ENCODE data around the gene SPOUT1.

Gene SPOUT1

GRCh38 chr9:128771745-128772519 lies 57.7 kb downstream of the SPOUT1 start, which contains the start of gene ZER1:
Gene ZER1 (minus strand): TSS chr9:128771927. CDS start chr9:128755565, 16,362 bp downstream.
- peak; percentile 91 to 93 for DNase-seq (ENCODE audit: low read depth in 2 of 2)

- DNase-seq (ENCODE audit: low read depth in 2 of 2): no peak
Observed at GRCh38 chr9:128771094-128771721, 58.4 kb downstream of the SPOUT1 start.

- no peak for DNase-seq (ENCODE audit: low read depth in 2 of 2)
Observed at GRCh38 chr9:128770286-128771030, 59.1 kb downstream of the SPOUT1 start.

Measured in stimulated activated CD4-positive, alpha-beta T cell treated with anti-CD3 and anti-CD28 coated beads, Interleukin-4, amount 100 ng/mL, for 48 hours (primary cell).